ENCODE measurements around the gene SPR. TPM values are rescaled to one million over a fixed set of nuclear protein-coding genes. Genes with fewer than 3 reads are reported as not detected.

SPR gene
- total and polyA plus RNA-seq, 9 of the 15 experiments (the other 6 are each of a cell fraction or from before 2014, with no cell fraction given): 7.7 to 38.3 (median 26.3) TPM

DNA sequence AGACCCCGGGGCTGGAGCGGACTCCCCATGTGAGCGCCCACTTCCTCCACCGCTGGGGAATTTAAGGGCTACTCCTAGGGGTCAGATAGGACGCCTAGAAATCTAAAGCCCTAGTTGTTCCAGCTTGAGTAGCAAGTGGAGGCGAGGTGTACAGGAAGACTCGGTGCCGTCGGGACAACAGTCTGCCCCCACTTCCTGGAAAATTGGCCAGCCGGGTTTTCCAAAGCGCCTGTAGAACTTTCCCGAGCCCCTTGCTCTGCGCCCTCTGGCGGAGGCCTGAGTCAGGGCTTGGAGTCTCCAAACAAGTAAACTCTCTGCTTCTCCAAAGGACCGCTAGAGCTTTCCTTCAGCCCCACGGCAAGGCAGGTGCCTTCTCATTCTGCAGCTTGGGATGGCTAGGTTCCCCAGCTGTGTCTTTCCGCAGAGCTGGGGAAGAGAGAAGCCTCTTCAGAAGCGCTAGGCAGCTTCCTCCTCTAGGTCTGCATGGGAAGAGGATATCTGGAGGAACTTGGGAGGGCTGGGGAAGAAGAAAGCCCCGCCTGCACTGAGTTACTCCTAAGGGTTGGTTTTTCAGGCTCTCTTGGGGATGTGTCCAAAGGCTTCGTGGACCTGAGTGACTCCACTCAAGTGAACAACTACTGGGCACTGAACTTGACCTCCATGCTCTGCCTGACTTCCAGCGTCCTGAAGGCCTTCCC is 681 bp downstream of the SPR start (continued):
- TF ChIP-seq SMAD1 (IDR thresholded peaks at IDR 0.05; ENCODE audit: low read depth, low read length, partially characterized antibody) (no peak), ZNF57 (CRISPR knock-in tag; IDR thresholded peaks at IDR 0.05) (no peak), YY1 (IDR thresholded peaks at IDR 0.05; ENCODE audit: borderline replicate concordance in 1 of 3, control insufficient read depth in 1 of 3, extremely low read depth in 1 of 3, insufficient read depth in 3 of 3, insufficient read length in 1 of 3, insufficient replicate concordance in 2 of 3, low read depth in 1 of 3, low read length in 2 of 3) (no peak), ZBED1 (IDR thresholded peaks at IDR 0.05) (no peak), MTA3 (IDR thresholded peaks at IDR 0.05; ENCODE audit: borderline replicate concordance) (no peak; the same call in 1 of the 2 replicates), CCNT2 (IDR thresholded peaks at IDR 0.05; ENCODE audit: borderline replicate concordance, extremely low read depth, insufficient read length, low read depth, low read length) (no peak), ZBTB8A (IDR thresholded peaks at IDR 0.05; ENCODE audit: partially characterized antibody) (no peak), FOXK1 (CRISPR knock-in tag; IDR thresholded peaks at IDR 0.05; ENCODE audit: borderline replicate concordance) (no peak), TAF15 (IDR thresholded peaks at IDR 0.05; ENCODE audit: low read depth, low read length) (no peak), WHSC1 (IDR thresholded peaks at IDR 0.05; ENCODE audit: low read length) (no peak), ZNF212 (CRISPR knock-in tag; IDR thresholded peaks at IDR 0.05) (no peak), MIER1 (IDR thresholded peaks at IDR 0.05; ENCODE audit: low read depth) (peak; percentile 60; the same call in 1 of the 2 replicates), TCF7 (IDR thresholded peaks at IDR 0.05; ENCODE audit: borderline replicate concordance) (no peak), LARP7 (IDR thresholded peaks at IDR 0.05) (no peak), GABPB1 (CRISPR knock-in tag; IDR thresholded peaks at IDR 0.05) (no peak), FOXJ3 (CRISPR knock-in tag; IDR thresholded peaks at IDR 0.05) (no peak), KAT7 (CRISPR knock-in tag; IDR thresholded peaks at IDR 0.05; ENCODE audit: borderline replicate concordance) (no peak), KLF16 (IDR thresholded peaks at IDR 0.05) (0 out of 2 replicates have a peak, but pooled peaks have one; percentile 41)
- TF ChIP-seq, protein P1, sequence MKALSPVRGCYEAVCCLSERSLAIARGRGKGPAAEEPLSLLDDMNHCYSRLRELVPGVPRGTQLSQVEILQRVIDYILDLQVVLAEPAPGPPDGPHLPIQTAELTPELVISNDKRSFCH (CRISPR knock-in tag; IDR thresholded peaks at IDR 0.05): no peak
- TF ChIP-seq, protein P1 (tag; IDR thresholded peaks at IDR 0.05): no peak
- TF ChIP-seq, protein P2, sequence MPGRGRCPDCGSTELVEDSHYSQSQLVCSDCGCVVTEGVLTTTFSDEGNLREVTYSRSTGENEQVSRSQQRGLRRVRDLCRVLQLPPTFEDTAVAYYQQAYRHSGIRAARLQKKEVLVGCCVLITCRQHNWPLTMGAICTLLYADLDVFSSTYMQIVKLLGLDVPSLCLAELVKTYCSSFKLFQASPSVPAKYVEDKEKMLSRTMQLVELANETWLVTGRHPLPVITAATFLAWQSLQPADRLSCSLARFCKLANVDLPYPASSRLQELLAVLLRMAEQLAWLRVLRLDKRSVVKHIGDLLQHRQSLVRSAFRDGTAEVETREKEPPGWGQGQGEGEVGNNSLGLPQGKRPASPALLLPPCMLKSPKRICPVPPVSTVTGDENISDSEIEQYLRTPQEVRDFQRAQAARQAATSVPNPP (IDR thresholded peaks at IDR 0.05; ENCODE audit: borderline replicate concordance, insufficient read depth, insufficient read length): no peak
- TF ChIP-seq, protein P3, sequence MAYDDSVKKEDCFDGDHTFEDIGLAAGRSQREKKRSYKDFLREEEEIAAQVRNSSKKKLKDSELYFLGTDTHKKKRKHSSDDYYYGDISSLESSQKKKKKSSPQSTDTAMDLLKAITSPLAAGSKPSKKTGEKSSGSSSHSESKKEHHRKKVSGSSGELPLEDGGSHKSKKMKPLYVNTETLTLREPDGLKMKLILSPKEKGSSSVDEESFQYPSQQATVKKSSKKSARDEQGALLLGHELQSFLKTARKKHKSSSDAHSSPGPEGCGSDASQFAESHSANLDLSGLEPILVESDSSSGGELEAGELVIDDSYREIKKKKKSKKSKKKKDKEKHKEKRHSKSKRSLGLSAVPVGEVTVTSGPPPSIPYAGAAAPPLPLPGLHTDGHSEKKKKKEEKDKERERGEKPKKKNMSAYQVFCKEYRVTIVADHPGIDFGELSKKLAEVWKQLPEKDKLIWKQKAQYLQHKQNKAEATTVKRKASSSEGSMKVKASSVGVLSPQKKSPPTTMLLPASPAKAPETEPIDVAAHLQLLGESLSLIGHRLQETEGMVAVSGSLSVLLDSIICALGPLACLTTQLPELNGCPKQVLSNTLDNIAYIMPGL (CRISPR knock-in tag; IDR thresholded peaks at IDR 0.05): no peak

Measured in K562 (cell line).